ENCODE data around the gene CKLF.

- TF ChIP-seq, protein P1, sequence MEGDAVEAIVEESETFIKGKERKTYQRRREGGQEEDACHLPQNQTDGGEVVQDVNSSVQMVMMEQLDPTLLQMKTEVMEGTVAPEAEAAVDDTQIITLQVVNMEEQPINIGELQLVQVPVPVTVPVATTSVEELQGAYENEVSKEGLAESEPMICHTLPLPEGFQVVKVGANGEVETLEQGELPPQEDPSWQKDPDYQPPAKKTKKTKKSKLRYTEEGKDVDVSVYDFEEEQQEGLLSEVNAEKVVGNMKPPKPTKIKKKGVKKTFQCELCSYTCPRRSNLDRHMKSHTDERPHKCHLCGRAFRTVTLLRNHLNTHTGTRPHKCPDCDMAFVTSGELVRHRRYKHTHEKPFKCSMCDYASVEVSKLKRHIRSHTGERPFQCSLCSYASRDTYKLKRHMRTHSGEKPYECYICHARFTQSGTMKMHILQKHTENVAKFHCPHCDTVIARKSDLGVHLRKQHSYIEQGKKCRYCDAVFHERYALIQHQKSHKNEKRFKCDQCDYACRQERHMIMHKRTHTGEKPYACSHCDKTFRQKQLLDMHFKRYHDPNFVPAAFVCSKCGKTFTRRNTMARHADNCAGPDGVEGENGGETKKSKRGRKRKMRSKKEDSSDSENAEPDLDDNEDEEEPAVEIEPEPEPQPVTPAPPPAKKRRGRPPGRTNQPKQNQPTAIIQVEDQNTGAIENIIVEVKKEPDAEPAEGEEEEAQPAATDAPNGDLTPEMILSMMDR (IDR thresholded peaks at IDR 0.05 in 4 of 5, conservative IDR thresholded peaks at IDR 0.05 in 1 of 5), result no peak
- TF ChIP-seq POLR2A (IDR thresholded peaks at IDR 0.05), result no peak
These were observed 8.2 kb upstream of the CKLF start for GRCh38 chr16:66544016-66544757.
